Lung (tissue), 12 donors: ENCODE measurements around the gene PIP5K1B. TPM values are rescaled to one million over a fixed set of nuclear protein-coding genes. Genes with fewer than 3 reads are reported as not detected.

ENCODE experiments used
- ATAC-seq: fragments of 200-7000 bp; cut with Tn5 transposase; one replicate; pipeline ENCODE4 v1.9.1; 2020; ENCODE audit warnings: moderate number of reproducible peaks; ENCODE audit not compliant: insufficient read depth, low FRiP score
- DNase-seq, 3 donors: peaks; one replicate each; pipeline ENCODE4 v3.0.0-alpha.2; 2013 to 2017
- H3K27ac ChIP-seq, 2 donors: one replicate each; pipeline ENCODE4 v1.5.1; 2013; ENCODE audit warnings: mild to moderate bottlenecking in 2 of 2, moderate library complexity in 2 of 2, control low read depth in 1 of 2, inconsistent platforms in 1 of 2, low read depth in 1 of 2, low read length in 1 of 2
- H3K27me3 ChIP-seq, 3 donors: one replicate each; pipeline ENCODE4 v1.5.1; 2013; ENCODE audit warnings: low read length in 2 of 3; ENCODE audit not compliant: control insufficient read depth in 3 of 3, insufficient read depth in 3 of 3
- H3K36me3 ChIP-seq, 4 donors: one replicate each; pipeline ENCODE4 v1.5.1; 2013; ENCODE audit warnings: low read length in 4 of 4, mild to moderate bottlenecking in 1 of 4, moderate library complexity in 1 of 4; ENCODE audit not compliant: control insufficient read depth in 4 of 4, insufficient read depth in 4 of 4
- H3K4me1 ChIP-seq, 5 donors: one replicate each; pipeline ENCODE4 v1.5.1; 2013; ENCODE audit warnings: low read length in 5 of 5, mild to moderate bottlenecking in 2 of 5, moderate library complexity in 1 of 5; ENCODE audit not compliant: control insufficient read depth in 5 of 5, insufficient read depth in 5 of 5
- H3K4me3 ChIP-seq: one replicate; pipeline ENCODE4 v1.5.1; 2013; ENCODE audit warnings: mild to moderate bottlenecking, control low read depth, moderate library complexity
- H3K9ac ChIP-seq, 2 donors: one replicate each; pipeline ENCODE4 v1.5.1; 2013; ENCODE audit warnings: low read length in 2 of 2, control low read depth in 1 of 2; ENCODE audit not compliant: insufficient read depth in 1 of 2
- H3K9me3 ChIP-seq, 4 donors: one replicate each; pipeline ENCODE4 v1.5.1; 2013; ENCODE audit warnings: low read length in 3 of 4, mild to moderate bottlenecking in 1 of 4, moderate library complexity in 1 of 4; ENCODE audit not compliant: control insufficient read depth in 4 of 4, insufficient read depth in 3 of 4
- CTCF ChIP-seq: IDR thresholded peaks from 2 replicates; pipeline ENCODE4 v1.5.1; 2012; ENCODE audit warnings: mild to moderate bottlenecking; ENCODE audit errors: control extremely low read depth, extremely low read depth
- WGBS, 2 donors: extraction: QIAGEN DNeasy Blood & Tissue Kit; methylation state at CpG; one replicate each; pipeline ENCODE4 v1.1.7; 2013; 5-methylcytosine and 5-hydroxymethylcytosine counted together
- polyA plus RNA-seq, 2 donors: library from polyadenylated mRNA; stranded (reverse); fragments of 200-250 nt; gene quantifications; one replicate each; pipeline ENCODE4 v1.2.1, GENCODE V29; 2013
- total RNA-seq, 2 donors: library from RNA; depleted of rRNA in 1 of 2; stranded (reverse); fragments of >200 nt in 1 of 2; gene quantifications; one replicate each; pipeline ENCODE4 v1.2.1, GENCODE V29; 2014 to 2021
- donor health status: control.
- donor health status: control.
- donor health status: Bipolar disorder and iron deficiency.
- donor health status: healthy.
- donor health status: DM: yes; HTN: yes; CAD: no.

The PIP5K1B gene
- total and polyA plus RNA-seq, 4 donors = 6.6 to 28.2 (median 15.6) TPM

- Histone ChIP-seq H3K4me1 (no peaks in the 10 kb centered on the region), H3K27me3 (no peaks in the 10 kb centered on the region), H3K9ac (no peak overlapping the region), H3K27ac (no peak overlapping the region), H3K4me3 (no peak overlapping the region), H3K9me3 (no peaks in the 10 kb centered on the region), H3K36me3 (no peaks in the 10 kb centered on the region)
- 41 to 63% methylated on average over 1 of the region's 1 CpG for WGBS, 2 donors
- TF ChIP-seq CTCF = no peak
- DNase-seq (no peak), ATAC-seq (no peak)
Observed at GRCh38 chr9:68887232-68887631, 182.2 kb downstream of the PIP5K1B start.

GRCh38 chr9:68894502-68894901, 189.5 kb downstream of the PIP5K1B start:
- Histone ChIP-seq H3K27ac (no peak overlapping the region), H3K36me3 (peaks cover 0 to 1% (median 0%) of the 10 kb centered on the region in 4 donors), H3K4me3 (no peak overlapping the region), H3K9ac (peak overlapping the region in 1 of 2 donors; percentile 68), H3K4me1 (peaks cover 0 to 23% (median 7%) of the 10 kb centered on the region in 5 donors), H3K9me3 (no peaks in the 10 kb centered on the region), H3K27me3 (no peaks in the 10 kb centered on the region)
- TF ChIP-seq CTCF = no peak
- ATAC-seq = no peak
- WGBS, 2 donors = 33 to 60% methylated on average over 7 of the region's 7 CpGs
- DNase-seq = peak; percentile 37 to 71 (median 62)

GRCh38 chr9:68895741-68896478, 190.9 kb downstream of the PIP5K1B start:
- Histone ChIP-seq H3K4me3 (no peak overlapping the region), H3K27me3 (no peaks in the 10 kb centered on the region), H3K9ac (no peak overlapping the region), H3K9me3 (no peaks in the 10 kb centered on the region), H3K36me3 (peaks cover 0 to 1% (median 0%) of the 10 kb centered on the region in 4 donors), H3K4me1 (peaks cover 0 to 23% (median 7%) of the 10 kb centered on the region in 5 donors), H3K27ac (peak overlapping the region in 1 of 2 donors; percentile 21)
- DNase-seq (peak in 2 of 3 donors; percentile 37 to 52), ATAC-seq (no peak)
- no peak for TF ChIP-seq CTCF
- WGBS, 2 donors = 36 to 40% methylated on average over 6 of the region's 6 CpGs

- WGBS, 2 donors = 54 to 84% methylated on average over 1 of the region's 1 CpG
- Histone ChIP-seq H3K36me3 (peaks cover 0 to 1% (median 0%) of the 10 kb centered on the region in 4 donors), H3K9me3 (no peaks in the 10 kb centered on the region), H3K4me3 (no peak overlapping the region), H3K9ac (no peak overlapping the region), H3K27ac (no peak overlapping the region), H3K27me3 (no peaks in the 10 kb centered on the region), H3K4me1 (peaks cover 0 to 23% (median 7%) of the 10 kb centered on the region in 5 donors)
- no peak for TF ChIP-seq CTCF
- DNase-seq (no peak), ATAC-seq (no peak)
Observed at GRCh38 chr9:68896486-68896885, 191.4 kb downstream of the PIP5K1B start.
